Right atrium auricular region (tissue), 2 donors: ENCODE measurements around the gene VMAC. TPM values are rescaled to one million over a fixed set of nuclear protein-coding genes. Genes with fewer than 3 reads are reported as not detected.
"Not testable (repeated sequence)": the region's sequence is repeated elsewhere in the genome, so short reads cannot be mapped to it uniquely, and the experiment has no call there.

Experiments used
- DNase-seq: peaks from one replicate; pipeline ENCODE4 v3.0.0-alpha.2; 2019; ENCODE audit warnings: low spot score
- H3K27ac ChIP-seq, 2 donors: fragments of 200-600 bp; sonication (generic); 1 replicate in 1 of 2; 2 replicates in 1 of 2; pipeline ENCODE4 v1.5.1; 2016 to 2019
- H3K27me3 ChIP-seq, 2 donors: fragments of 200-600 bp; sonication (generic); one replicate each; pipeline versions ENCODE4 v1.5.1 to v1.6.0; 2017 to 2019
- H3K36me3 ChIP-seq: fragments of 200-600 bp; sonication (generic); one replicate; pipeline ENCODE4 v1.5.1; 2016
- H3K4me1 ChIP-seq, 2 donors: fragments of 200-600 bp; sonication (generic); one replicate each; pipeline versions ENCODE4 v1.5.1 to v1.6.0; 2017 to 2019
- H3K4me3 ChIP-seq, 2 donors: fragments of 200-600 bp; sonication (generic); 1 replicate in 1 of 2; 2 replicates in 1 of 2; pipeline ENCODE4 v1.5.1; 2017 to 2019; ENCODE audit warnings: mild to moderate bottlenecking in 1 of 2, moderate library complexity in 1 of 2
- H3K9me3 ChIP-seq, 2 donors: fragments of 200-600 bp; sonication (generic); one replicate each; pipeline ENCODE4 v1.5.1; 2019
- total RNA-seq, 2 donors: library from RNA; depleted of rRNA; stranded (reverse); fragments of >200 nt; gene quantifications; one replicate each; pipeline ENCODE4 v1.1.0, GENCODE V29; 2016
- TF ChIP-seq, protein P1 (sequence below), 2 donors: fragments of 200-600 bp; sonication (generic); IDR thresholded peaks; one replicate each; pipeline ENCODE4 v1.5.1; 2019; ENCODE audit warnings: antibody characterized with exemption in 2 of 2

Gene VMAC, protein sequence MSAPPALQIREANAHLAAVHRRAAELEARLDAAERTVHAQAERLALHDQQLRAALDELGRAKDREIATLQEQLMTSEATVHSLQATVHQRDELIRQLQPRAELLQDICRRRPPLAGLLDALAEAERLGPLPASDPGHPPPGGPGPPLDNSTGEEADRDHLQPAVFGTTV
- total RNA-seq: 1 to 10 TPM; 2.6 to 4.1 TPM

DNA sequence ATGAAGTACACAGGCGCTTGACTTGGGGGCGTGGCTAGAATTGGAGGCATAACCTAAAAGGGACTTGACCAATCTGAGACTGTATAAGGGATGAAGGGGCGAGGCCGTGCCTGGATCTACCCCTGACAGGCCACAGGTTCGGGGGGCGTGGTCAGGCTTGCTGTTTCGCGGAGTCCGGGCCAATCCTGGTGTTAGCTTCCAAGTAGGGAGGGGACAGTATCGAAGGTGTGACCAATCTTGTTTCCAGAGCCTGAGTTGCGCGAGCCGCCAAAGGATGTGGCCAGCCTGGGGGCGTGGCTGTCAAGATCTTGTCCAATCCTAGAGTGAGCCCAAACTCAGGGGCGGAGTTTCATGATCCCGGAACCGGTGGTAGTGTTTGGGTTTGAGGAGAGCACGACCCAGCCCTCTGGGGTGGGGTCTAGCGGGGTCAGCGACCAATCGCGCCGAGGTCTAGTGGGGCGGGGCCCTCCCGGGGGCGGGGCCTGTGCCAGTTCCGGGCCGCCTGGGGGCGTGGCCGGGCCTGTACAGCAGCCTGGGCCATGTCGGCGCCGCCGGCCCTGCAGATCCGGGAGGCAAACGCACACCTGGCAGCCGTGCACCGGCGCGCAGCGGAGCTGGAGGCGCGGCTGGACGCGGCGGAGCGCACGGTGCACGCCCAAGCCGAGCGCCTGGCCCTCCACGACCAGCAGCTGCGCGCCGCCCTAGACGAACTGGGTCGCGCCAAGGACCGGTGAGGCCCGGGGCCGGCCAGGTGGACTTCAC is at the start of gene VMAC:
Gene VMAC, plus strand, starts transcription at position 521 of the 762 bp plus-strand sequence. Its CDS starts 19 bp downstream, at position 540.
- Histone ChIP-seq H3K27ac (peak within 1 kb of the TSS; percentile 96), H3K36me3 (peaks cover 11% of the 10 kb centered on the region), H3K27me3 (no peaks in the 10 kb centered on the region), H3K4me1 (peaks cover 0 to 38% of the 10 kb centered on the region in 2 donors), H3K9me3 (no peaks in the 10 kb centered on the region), H3K4me3 (peak within 1 kb of the TSS; percentile 98)
- peak; percentile 100 for DNase-seq
- TF ChIP-seq, protein P1, sequence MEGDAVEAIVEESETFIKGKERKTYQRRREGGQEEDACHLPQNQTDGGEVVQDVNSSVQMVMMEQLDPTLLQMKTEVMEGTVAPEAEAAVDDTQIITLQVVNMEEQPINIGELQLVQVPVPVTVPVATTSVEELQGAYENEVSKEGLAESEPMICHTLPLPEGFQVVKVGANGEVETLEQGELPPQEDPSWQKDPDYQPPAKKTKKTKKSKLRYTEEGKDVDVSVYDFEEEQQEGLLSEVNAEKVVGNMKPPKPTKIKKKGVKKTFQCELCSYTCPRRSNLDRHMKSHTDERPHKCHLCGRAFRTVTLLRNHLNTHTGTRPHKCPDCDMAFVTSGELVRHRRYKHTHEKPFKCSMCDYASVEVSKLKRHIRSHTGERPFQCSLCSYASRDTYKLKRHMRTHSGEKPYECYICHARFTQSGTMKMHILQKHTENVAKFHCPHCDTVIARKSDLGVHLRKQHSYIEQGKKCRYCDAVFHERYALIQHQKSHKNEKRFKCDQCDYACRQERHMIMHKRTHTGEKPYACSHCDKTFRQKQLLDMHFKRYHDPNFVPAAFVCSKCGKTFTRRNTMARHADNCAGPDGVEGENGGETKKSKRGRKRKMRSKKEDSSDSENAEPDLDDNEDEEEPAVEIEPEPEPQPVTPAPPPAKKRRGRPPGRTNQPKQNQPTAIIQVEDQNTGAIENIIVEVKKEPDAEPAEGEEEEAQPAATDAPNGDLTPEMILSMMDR (IDR thresholded peaks at IDR 0.05): peak in 1 of 2 donors; percentile 11

DNA sequence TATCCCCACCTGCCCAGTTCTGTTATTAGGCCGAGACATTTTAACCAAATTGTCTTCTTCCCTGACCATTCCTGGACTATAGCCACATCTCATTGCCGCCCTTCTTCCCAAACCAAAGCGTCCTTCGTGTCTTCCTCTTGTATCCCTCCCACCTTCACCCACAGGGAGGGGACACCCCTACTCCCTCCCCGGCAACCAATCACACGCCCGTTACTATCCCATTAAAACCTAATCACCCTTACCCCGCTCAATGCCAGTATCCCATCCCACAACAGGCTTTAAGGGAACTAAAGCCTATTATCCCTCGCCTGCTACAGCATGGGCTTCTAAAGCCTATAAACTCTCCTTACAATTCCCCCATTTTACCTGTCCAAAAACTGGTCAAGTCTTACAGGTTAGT is 49.5 kb upstream of the VMAC start:
- H3K27ac ChIP-seq, H3K9me3 ChIP-seq, H3K4me1 ChIP-seq, H3K36me3 ChIP-seq, DNase-seq, H3K4me3 ChIP-seq, H3K27me3 ChIP-seq: not testable (repeated sequence)

DNA sequence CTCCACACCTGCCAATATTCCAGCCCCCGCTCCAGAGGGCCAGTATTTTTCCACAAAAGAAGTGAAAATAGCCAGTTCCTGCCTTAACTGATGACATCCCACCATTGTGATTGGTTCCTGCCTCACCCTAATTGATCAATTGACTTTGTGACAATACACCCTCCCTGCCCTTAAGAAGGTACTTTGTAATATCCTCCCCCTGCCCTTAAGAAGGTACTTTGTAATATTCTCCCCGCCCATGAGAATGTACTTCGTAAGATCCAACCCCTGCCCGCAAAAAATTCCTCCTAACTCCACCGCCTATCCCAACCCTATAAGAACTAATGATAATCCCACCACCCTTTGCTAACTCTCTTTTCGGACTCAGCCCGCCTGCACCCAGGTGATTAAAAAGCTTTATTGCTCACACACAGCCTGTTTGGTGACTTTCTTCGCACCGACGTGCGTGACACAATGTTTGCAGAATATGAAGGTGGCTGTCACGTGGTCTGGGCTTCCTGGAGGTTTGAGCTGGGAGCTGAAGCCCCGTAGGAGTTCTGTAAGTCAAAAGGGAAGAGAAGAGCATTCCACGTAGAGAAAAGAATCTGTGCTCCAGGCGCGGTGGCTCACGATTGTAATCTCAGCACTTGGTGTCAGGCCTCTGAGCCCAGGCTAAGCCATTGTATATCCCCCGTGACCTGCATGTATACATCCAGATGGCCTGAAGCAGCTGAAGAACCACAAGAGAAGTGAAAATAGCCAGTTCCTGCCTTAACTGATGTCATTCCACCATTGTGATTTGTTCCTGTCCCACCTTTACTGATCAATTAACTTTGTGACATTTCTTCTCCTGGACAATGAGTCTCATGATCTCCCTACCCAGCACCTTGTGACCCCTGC is 47.2 kb upstream of the VMAC start:
- H3K4me1 ChIP-seq: no peaks in the 10 kb centered on the region
- no peaks in the 10 kb centered on the region for H3K36me3 ChIP-seq

DNA sequence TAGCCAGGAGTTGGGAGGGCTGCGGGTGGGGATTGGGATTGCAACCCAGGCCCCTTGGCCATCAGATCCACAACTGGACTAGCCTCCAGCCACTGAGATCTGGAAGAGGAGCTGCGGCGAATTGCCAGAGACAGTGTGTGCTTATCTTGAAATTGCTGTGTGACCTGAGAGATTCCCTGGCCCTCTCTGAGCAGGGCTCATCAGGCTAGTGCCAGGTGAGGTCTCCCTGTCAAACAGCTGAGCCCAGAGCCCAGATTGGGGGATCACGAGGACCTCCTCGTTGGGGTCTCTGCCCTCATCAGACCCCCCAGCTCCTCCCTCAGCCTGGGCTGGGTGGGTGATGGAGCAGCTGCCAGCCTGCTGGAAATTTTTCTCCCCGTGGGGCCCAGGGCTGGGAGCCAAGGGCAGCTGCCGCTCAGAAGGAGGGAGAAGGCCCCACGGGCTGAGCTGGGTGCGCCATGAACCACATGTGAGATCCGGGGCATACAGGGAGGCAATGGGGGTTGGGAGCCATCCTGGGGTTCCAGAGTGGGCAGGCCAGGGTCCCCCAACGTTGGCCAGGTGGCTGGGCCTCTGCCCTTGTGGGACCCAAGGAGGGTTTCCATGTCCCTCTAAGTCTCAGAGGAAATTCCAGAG is 41.5 kb upstream of the VMAC start:
- Histone ChIP-seq H3K4me1 (no peaks in the 10 kb centered on the region), H3K27ac (no peak overlapping the region), H3K4me3 (no peak overlapping the region), H3K9me3 (no peaks in the 10 kb centered on the region), H3K27me3 (no peaks in the 10 kb centered on the region), H3K36me3 (no peaks in the 10 kb centered on the region)
- no peak for DNase-seq
- TF ChIP-seq, protein P1 (IDR thresholded peaks at IDR 0.05): no peak

More for the DNA sequence above, 47.2 kb upstream of the VMAC start:
- Histone ChIP-seq H3K4me3 (no peak overlapping the region), H3K27me3 (no peaks in the 10 kb centered on the region), H3K9me3 (no peaks in the 10 kb centered on the region), H3K27ac (no peak overlapping the region)
- TF ChIP-seq, protein P1 (IDR thresholded peaks at IDR 0.05): no peak
- no peak for DNase-seq

DNA sequence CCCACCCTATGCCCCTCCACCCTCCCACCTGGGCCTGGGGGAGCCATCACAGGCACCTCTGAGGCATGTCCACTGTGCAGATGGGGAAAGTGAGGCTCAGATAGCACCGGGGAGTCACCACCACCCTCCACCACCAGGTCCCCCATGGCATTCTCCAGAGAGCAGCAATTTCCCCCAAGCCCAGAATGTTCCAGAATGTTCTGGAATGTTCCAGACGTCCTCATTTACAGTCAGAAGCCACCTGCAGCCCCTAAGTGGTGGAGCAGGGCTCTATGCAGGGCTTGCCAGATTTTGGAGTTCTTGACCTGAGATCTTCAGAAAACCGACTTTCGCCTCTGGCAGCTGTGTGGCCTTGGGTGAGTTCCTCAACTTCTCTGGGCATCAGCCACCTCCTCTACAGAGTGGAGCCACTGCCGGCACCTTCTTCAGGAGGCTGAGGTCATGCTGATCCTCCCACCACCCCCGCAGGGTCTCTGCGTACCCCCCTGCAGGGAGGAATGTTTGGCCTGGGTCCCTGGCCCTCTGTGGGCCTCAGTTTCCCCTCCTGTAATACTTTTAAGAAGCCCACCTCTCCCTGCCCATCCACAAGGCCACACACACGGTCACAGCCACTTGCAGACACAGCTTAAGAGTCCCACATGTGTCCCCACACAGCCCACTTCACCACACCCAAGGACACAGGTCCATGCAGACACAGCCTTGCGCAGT is 40.5 kb upstream of the VMAC start:
- no peak for DNase-seq
- H3K9me3 ChIP-seq: no peaks in the 10 kb centered on the region
- H3K4me3 ChIP-seq: no peak overlapping the region
- no peaks in the 10 kb centered on the region for H3K4me1 ChIP-seq
- no peaks in the 10 kb centered on the region for H3K36me3 ChIP-seq
- H3K27ac ChIP-seq: no peak overlapping the region
- TF ChIP-seq, protein P1 (IDR thresholded peaks at IDR 0.05): no peak
- H3K27me3 ChIP-seq: no peaks in the 10 kb centered on the region
